Measurements from ENCODE around the gene CD244. TPM values are rescaled to one million over a fixed set of nuclear protein-coding genes. Genes with fewer than 3 reads are reported as not detected.
"Not testable (repeated sequence)": the region's sequence is repeated elsewhere in the genome, so short reads cannot be mapped to it uniquely, and the experiment has no call there.

Gene CD244
- total RNA-seq, 1 experiment from 2014 or later, result not detected

GRCh38 chr1:160874935-160875334, 12.2 kb upstream of the CD244 start:
- peak; percentile 28 for DNase-seq
- H3K27me3 Mint-ChIP-seq (ENCODE audit: unreplicated experiment), result peaks cover 21% of the 10 kb centered on the region
- intact Hi-C loops (cut with micrococcal nuclease; ENCODE audit: unreplicated experiment), result no loop called here
- H3K27ac Mint-ChIP-seq (ENCODE audit: unreplicated experiment), result no peak overlapping the region
- CTCF ChIA-PET, result no interaction called here
- no TSS peak for BruUV-seq (replicated peaks)
- peaks cover 3% of the 10 kb centered on the region for H3K9me3 Mint-ChIP-seq (ENCODE audit: low read depth, unreplicated experiment)
- TF ChIP-seq, protein P1, sequence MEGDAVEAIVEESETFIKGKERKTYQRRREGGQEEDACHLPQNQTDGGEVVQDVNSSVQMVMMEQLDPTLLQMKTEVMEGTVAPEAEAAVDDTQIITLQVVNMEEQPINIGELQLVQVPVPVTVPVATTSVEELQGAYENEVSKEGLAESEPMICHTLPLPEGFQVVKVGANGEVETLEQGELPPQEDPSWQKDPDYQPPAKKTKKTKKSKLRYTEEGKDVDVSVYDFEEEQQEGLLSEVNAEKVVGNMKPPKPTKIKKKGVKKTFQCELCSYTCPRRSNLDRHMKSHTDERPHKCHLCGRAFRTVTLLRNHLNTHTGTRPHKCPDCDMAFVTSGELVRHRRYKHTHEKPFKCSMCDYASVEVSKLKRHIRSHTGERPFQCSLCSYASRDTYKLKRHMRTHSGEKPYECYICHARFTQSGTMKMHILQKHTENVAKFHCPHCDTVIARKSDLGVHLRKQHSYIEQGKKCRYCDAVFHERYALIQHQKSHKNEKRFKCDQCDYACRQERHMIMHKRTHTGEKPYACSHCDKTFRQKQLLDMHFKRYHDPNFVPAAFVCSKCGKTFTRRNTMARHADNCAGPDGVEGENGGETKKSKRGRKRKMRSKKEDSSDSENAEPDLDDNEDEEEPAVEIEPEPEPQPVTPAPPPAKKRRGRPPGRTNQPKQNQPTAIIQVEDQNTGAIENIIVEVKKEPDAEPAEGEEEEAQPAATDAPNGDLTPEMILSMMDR (IDR thresholded peaks at IDR 0.05; ENCODE audit: unreplicated experiment), result no peak
- H3K4me1 Mint-ChIP-seq (ENCODE audit: low read depth, unreplicated experiment), result peaks cover 17% of the 10 kb centered on the region
- H3K4me3 Mint-ChIP-seq (ENCODE audit: low read depth, unreplicated experiment), result no peak overlapping the region
- no peaks in the 10 kb centered on the region for H3K36me3 Mint-ChIP-seq (ENCODE audit: insufficient read depth, unreplicated experiment)

- TF ChIP-seq, protein P1 (IDR thresholded peaks at IDR 0.05; ENCODE audit: unreplicated experiment), result no peak
- Mint-ChIP-seq H3K27ac (ENCODE audit: unreplicated experiment) (no peak overlapping the region), H3K9me3 (ENCODE audit: low read depth, unreplicated experiment) (no peaks in the 10 kb centered on the region), H3K36me3 (ENCODE audit: insufficient read depth, unreplicated experiment) (no peaks in the 10 kb centered on the region), H3K4me3 (ENCODE audit: low read depth, unreplicated experiment) (no peak overlapping the region), H3K27me3 (ENCODE audit: unreplicated experiment) (peaks cover 13% of the 10 kb centered on the region), H3K4me1 (ENCODE audit: low read depth, unreplicated experiment) (peaks cover 14% of the 10 kb centered on the region)
- intact Hi-C loops (cut with micrococcal nuclease; ENCODE audit: unreplicated experiment), result no loop called here
- DNase-seq, result no peak
- BruUV-seq (replicated peaks), result no TSS peak
- CTCF ChIA-PET, result no interaction called here
Measured at GRCh38 chr1:160868141-160868540, 5.5 kb upstream of the CD244 start.

GRCh38 chr1:160867651-160868050, 5.0 kb upstream of the CD244 start:
- Mint-ChIP-seq H3K27me3 (ENCODE audit: unreplicated experiment) (peaks cover 18% of the 10 kb centered on the region), H3K4me1 (ENCODE audit: low read depth, unreplicated experiment) (peaks cover 14% of the 10 kb centered on the region)
- DNase-seq; H3K27ac Mint-ChIP-seq (ENCODE audit: unreplicated experiment); CTCF ChIA-PET; H3K9me3 Mint-ChIP-seq (ENCODE audit: low read depth, unreplicated experiment); H3K36me3 Mint-ChIP-seq (ENCODE audit: insufficient read depth, unreplicated experiment); intact Hi-C loops (cut with micrococcal nuclease; ENCODE audit: unreplicated experiment); H3K4me3 Mint-ChIP-seq (ENCODE audit: low read depth, unreplicated experiment); BruUV-seq (replicated peaks): not testable (repeated sequence)

- CTCF ChIA-PET, result interaction anchor here (1.3 kb wide), 1 partner anchor 18 kb away, joined by 4 read pairs; the partner anchor contains the start of gene ITLN1
- Mint-ChIP-seq H3K27ac (ENCODE audit: unreplicated experiment) (no peak overlapping the region), H3K4me3 (ENCODE audit: low read depth, unreplicated experiment) (no peak overlapping the region), H3K9me3 (ENCODE audit: low read depth, unreplicated experiment) (no peaks in the 10 kb centered on the region), H3K4me1 (ENCODE audit: low read depth, unreplicated experiment) (peaks cover 14% of the 10 kb centered on the region), H3K27me3 (ENCODE audit: unreplicated experiment) (peaks cover 26% of the 10 kb centered on the region), H3K36me3 (ENCODE audit: insufficient read depth, unreplicated experiment) (no peaks in the 10 kb centered on the region)
- BruUV-seq (replicated peaks), result no TSS peak
- TF ChIP-seq, protein P1 (IDR thresholded peaks at IDR 0.05; ENCODE audit: unreplicated experiment), result no peak
- no peak for DNase-seq
- intact Hi-C loops (cut with micrococcal nuclease; ENCODE audit: unreplicated experiment), result no loop called here
Measured at GRCh38 chr1:160866695-160867260, 4.1 kb upstream of the CD244 start.

GRCh38 chr1:160866001-160866694, 3.5 kb upstream of the CD244 start:
- no peak overlapping the region for H3K4me3 Mint-ChIP-seq (ENCODE audit: low read depth, unreplicated experiment)
- peaks cover 33% of the 10 kb centered on the region for H3K27me3 Mint-ChIP-seq (ENCODE audit: unreplicated experiment)
- CTCF ChIA-PET, result interaction anchor here (0.9 to 1.3 kb wide), 2 partner anchors 19 to 31 kb away, joined by 3 to 4 read pairs; partner anchors contain the start of gene ITLN1
- no peak overlapping the region for H3K27ac Mint-ChIP-seq (ENCODE audit: unreplicated experiment)
- TF ChIP-seq, protein P1 (IDR thresholded peaks at IDR 0.05; ENCODE audit: unreplicated experiment), result no peak
- BruUV-seq (replicated peaks), result no TSS peak
- intact Hi-C loops (cut with micrococcal nuclease; ENCODE audit: unreplicated experiment), result no loop called here
- DNase-seq, result no peak
- no peaks in the 10 kb centered on the region for H3K9me3 Mint-ChIP-seq (ENCODE audit: low read depth, unreplicated experiment)
- H3K36me3 Mint-ChIP-seq (ENCODE audit: insufficient read depth, unreplicated experiment), result no peaks in the 10 kb centered on the region
- peaks cover 14% of the 10 kb centered on the region for H3K4me1 Mint-ChIP-seq (ENCODE audit: low read depth, unreplicated experiment)
